HL-60/S4 (cell line): ENCODE data around the gene RRAGB.
"Not testable (repeated sequence)": the region's sequence is repeated elsewhere in the genome, so short reads cannot be mapped to it uniquely, and the experiment has no call there.

Experiments
- in situ Hi-C: fragments of 300-500 bp; cut with MboI; formaldehyde crosslinking; loops from 2 replicates; pipeline ENCODE4 v1.14.3; 2022; ENCODE audit warnings: low sequenced_read_pairs

Gene RRAGB

DNA sequence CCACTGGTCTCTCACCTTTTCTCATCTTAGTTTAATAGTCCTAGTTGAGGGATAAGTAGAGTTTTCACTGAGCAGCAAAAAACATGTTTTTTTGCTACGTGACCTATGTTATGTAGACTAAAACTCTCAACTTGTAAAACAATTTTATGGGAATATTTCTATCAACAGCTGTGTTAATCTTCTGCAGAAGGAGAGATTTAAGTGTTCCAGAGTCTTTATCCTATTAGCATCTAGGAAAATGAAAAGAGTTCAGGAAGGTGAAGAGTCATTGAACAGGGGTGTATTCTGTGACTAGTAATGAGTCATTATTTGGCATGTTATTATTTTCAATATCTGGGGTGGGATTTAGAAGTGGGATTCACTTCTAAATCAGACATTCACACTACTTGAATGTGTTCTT, 41.9 kb downstream of the RRAGB start:
- in situ Hi-C loops = no loop called here

DNA sequence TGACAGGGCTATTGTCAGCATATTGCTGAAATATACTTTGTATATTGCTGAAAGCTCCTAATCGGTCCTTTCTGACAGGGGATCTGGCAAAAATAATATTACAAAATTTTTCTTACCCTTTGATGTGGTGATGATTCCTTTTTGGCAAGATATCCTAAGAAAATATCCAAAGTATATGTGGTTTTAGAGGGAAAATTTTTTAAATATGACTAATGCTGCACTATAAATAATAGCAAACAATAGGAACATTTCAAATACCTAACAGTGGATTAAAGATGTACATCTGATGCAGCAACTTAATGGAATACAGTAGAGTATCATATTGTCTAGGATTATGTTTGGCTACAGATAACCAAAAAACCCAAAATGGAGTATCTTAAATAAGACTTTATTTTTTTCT, 49.6 kb downstream of the RRAGB start:
- in situ Hi-C loops = no loop called here

DNA sequence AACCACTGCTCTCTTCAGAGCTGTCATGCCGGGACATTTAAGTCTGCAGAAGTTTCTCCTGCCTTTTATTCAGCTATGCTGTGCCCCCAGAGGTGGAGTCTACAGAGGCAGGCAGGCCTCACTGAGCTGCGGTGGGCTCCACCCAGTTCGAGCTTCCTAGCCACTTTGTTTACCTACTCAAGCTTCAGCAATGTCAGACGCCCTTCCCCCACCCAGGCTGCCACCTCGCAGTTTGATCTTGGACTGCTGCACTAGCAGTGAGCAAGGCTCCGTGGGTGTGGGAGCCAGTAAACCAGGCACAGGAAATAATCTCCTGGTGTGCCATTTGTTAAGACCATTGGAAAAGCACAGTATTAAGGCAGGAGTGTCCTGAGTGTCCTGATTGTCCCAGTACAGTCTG, 56.9 kb downstream of the RRAGB start:
- in situ Hi-C loops = not testable (repeated sequence)

DNA sequence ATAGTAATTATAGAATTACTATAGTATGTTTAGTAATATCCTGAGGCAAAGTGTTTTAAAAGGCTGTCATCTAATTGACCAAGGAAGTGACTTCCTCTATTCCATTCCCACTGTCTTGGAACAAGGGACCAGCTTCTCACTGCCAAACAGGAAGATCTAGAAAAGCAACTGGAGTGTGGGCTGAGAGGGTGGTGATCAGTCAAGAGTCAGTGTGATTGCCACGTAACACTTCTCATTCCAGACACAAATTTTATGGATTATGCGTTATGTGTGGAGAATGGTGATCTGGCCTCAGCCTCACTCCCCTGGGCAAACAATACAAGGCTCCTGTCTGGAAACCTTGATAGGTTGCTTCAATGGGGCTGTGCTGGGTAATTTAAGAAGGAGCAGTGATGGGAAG, 60.0 kb downstream of the RRAGB start:
- in situ Hi-C loops = no loop called here

DNA sequence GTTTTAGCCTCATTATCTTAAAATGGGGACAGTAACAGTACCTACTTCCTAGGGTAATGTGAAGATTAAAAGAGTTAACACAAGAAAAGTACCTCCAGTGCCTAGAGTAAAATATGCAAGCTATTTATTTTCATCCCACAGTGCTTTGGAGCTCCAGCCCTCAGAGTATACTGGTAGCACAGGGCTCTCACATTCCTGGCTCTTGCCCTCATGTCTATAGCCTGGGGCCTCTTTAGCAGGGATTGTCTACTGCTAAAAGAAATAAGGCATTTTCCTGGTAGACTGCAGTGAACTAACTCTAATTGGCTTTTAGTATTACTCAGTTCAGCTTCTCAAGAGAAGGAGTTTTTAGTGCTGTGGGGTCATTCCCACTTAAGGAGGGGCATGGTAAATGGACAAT, 60.8 kb downstream of the RRAGB start:
- in situ Hi-C loops = no loop called here

DNA sequence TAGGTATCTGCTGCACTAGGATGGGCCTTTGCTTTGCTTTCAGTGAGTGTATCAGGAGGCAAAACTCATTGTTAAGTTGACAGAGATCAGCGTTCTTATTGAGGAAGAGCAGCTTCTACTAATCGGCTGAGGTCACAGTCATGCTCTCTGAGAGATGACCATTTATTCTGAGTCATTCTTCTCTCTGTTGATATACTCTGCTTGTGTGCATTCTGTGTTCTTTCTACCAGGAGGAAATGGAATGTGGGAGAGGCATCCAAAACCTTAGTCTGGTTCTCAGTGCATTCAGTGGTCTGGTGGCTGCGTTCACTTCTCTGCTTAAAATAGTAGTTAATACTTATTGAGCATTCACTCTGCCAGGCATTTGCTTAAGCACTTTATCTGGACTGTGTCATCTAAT, 66.2 kb downstream of the RRAGB start:
- in situ Hi-C loops = no loop called here

DNA sequence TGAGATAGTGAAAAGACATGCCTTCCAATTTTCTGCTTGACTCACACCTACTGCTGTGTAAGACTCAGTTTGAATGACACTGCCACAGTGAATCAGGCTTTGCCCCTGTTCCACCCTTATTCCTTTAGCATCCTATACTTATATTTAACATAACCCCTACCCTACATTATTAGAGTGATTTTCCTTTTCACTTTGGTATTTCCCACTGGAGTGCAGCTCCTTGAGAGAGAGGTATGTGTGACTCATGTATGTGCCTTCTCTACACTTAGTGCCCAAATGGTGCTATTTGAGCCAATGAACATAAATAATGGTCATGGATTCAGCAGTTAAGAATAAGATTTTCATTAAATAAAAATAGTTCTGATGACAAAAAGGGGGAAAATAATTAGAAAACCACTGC, 69.5 kb downstream of the RRAGB start:
- in situ Hi-C loops = no loop called here

DNA sequence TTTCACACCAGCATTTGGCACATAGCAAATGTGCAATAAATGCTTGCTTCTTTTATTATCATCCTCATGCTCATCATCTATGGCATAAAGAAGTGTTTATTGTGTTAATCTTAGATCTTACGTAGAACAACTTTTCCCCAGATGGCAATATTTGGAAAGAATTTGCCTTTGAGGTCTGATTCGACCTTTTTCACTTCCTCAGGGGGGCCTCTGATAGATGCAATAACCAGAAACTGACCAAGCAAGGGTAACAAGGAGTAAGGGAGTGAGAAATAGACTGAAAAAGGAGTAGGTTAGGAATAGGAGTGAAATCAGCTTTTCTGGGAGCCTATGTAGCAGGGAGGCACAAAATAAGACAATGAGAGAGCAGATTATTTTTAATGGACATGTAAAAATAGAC, 70.2 kb downstream of the RRAGB start:
- in situ Hi-C loops = no loop called here

DNA sequence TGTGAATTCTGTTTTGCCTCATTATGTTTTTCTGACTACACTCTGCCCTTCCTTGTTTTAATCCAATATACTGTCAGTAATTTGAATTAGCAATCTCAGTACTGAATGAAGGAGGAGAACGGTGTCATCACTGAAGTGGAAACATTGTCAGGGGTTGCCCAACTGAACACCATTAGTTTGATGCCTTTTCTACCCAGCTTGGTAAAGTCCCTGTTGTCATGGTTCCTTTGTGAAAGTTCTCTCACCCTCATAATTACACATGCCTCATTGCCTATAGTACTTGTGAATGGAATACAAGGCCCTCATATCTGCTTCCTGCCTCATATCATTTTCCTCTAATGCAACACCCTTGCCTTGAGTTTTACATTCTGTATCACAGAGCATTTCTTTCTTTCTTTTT, 76.9 kb downstream of the RRAGB start:
- in situ Hi-C loops = no loop called here

DNA sequence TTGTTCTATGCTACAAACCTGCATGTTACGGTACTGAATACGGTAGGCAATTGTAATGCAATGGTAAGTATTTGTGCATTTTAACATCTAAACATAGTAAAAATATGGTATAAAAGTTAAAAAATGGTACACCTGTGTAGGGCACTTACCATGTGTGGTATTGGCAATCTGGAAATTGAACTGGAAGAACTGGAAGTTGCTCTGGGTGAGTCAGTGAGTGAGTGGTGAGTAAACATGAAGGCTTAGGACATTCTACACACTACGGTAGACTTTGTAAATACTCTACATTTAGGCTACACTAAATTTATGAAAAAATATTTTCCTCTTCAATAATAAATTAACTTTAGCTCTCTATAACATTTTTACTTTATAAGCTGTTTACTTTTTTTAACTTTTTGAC, 78.9 kb downstream of the RRAGB start:
- in situ Hi-C loops = no loop called here

DNA sequence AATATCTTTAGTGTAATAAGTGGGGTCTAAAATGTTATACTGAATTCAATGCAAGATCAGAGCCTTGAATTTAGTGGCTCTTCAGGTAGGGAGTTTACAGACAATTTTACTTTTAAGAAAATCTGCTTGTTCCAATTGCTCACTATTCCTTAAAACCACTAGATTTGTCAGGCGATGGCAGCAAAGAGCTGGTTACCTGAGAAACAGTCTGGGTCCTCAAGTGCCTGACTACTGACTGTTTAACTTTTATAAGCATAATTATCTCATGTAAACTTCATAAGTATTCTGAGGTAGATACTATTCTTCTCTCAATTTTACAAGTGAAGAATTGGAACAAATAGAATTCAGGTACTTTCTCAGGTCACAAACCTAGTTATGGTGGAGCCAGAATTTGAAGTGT, 84.3 kb downstream of the RRAGB start:
- in situ Hi-C loops = no loop called here
